ENCODE results near the gene TGIF1. TPM values are rescaled to one million over a fixed set of nuclear protein-coding genes. Genes with fewer than 3 reads are reported as not detected.
A peak's percentile ranks its signal among the peaks of the same experiment; 100 is the strongest.

TGIF1 gene
- total and polyA plus RNA-seq, 9 of the 15 experiments (the other 6 are each of a cell fraction or from before 2014, with no cell fraction given), result 16.1 to 77.7 (median 44.6) TPM

- 0 out of 2 replicates have a peak, but pooled peaks have one; percentile 22 for TF ChIP-seq HBP1 (CRISPR knock-in tag; IDR thresholded peaks at IDR 0.05)
- TF ChIP-seq ZFP1 (CRISPR knock-in tag; IDR thresholded peaks at IDR 0.05), result peak; percentile 43; the same call in 1 of the 2 replicates
- TF ChIP-seq KAT7 (CRISPR knock-in tag; IDR thresholded peaks at IDR 0.05; ENCODE audit: borderline replicate concordance), result peak; percentile 91; the same call in 1 of the 2 replicates
- no peak for TF ChIP-seq MLLT1 (IDR thresholded peaks at IDR 0.05)
- no peak for TF ChIP-seq HDAC6 (IDR thresholded peaks at IDR 0.05; ENCODE audit: low read depth, low read length)
- TF ChIP-seq CCAR2 (IDR thresholded peaks at IDR 0.05; ENCODE audit: low read depth, low read length), result no peak
- peak; percentile 72 for TF ChIP-seq AFF4 (CRISPR knock-in tag; IDR thresholded peaks at IDR 0.05)
- TF ChIP-seq ZNF41 (CRISPR knock-in tag; conservative IDR thresholded peaks at IDR 0.05), result no peak
- no peak for TF ChIP-seq ZNF655 (CRISPR knock-in tag; IDR thresholded peaks at IDR 0.05)
- TF ChIP-seq AFF1 (IDR thresholded peaks at IDR 0.05; ENCODE audit: low read depth in 1 of 2, partially characterized antibody in 2 of 2), result no peak
- peak; percentile 16 for TF ChIP-seq KDM2B (CRISPR knock-in tag; IDR thresholded peaks at IDR 0.05)
- TF ChIP-seq RBM14 (IDR thresholded peaks at IDR 0.05; ENCODE audit: borderline replicate concordance, insufficient read depth, low read depth, low read length), result no peak
- TF ChIP-seq EP400 (IDR thresholded peaks at IDR 0.05), result no peak
- TF ChIP-seq ZSCAN32 (CRISPR knock-in tag; IDR thresholded peaks at IDR 0.05), result no peak; the same call in 1 of the 2 replicates
Measured at GRCh38 chr18:3451183-3451988, 1.4 kb downstream of the TGIF1 start (continued).

All from K562 (cell line).